ENCODE data around the gene SDK2.

DNA sequence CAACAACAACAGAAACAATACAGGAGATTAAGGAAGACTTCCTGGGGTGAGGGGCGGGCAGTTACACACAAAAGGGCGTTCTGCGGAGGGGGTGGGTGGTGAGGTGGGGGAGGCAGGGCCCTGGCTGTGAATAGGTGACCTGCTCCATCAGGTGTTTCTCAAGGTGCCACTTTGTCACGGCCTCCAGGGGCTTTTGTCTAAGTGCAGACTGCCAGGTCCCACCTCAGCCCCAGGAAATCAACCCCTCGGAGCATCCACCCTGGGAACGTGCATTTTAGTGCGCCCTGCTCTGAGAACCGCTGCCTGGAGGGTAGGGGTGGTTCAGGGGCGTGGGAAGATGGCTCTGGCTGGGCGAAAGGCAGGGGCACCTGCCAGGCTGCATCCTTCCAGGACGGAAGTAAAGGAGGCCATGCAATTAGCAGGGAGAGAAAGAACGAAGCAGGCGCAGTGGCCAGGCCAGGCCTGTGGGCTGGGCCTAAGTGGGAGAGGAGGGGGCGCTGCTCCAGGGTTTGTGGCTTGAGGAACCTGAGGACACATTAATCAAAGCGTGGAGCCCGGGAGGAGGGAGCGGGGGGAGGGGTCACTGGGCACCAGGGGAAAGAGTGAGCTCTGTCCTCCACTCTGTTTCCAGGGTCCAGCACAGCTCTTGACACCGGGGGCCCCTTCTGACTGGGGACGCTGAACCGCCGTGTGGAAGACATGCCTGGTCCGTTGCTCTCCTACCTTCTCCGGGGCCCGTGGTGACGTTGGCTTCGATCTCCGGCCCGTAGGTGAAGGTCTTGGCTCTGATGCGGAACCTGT lies 283.1 kb downstream of the SDK2 start:
- TF ChIP-seq POLR2AphosphoS5 (IDR thresholded peaks at IDR 0.05) = no peak
- TF ChIP-seq, protein P1, sequence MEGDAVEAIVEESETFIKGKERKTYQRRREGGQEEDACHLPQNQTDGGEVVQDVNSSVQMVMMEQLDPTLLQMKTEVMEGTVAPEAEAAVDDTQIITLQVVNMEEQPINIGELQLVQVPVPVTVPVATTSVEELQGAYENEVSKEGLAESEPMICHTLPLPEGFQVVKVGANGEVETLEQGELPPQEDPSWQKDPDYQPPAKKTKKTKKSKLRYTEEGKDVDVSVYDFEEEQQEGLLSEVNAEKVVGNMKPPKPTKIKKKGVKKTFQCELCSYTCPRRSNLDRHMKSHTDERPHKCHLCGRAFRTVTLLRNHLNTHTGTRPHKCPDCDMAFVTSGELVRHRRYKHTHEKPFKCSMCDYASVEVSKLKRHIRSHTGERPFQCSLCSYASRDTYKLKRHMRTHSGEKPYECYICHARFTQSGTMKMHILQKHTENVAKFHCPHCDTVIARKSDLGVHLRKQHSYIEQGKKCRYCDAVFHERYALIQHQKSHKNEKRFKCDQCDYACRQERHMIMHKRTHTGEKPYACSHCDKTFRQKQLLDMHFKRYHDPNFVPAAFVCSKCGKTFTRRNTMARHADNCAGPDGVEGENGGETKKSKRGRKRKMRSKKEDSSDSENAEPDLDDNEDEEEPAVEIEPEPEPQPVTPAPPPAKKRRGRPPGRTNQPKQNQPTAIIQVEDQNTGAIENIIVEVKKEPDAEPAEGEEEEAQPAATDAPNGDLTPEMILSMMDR (IDR thresholded peaks at IDR 0.05) = no peak
